Ovary (tissue), 3 donors: ENCODE results near the gene LYPD1.

Experiments
- POLR2A ChIP-seq: fragments of 450-650 bp; IDR thresholded peaks from one replicate; pipeline ENCODE4 v1.6.1; 2017; ENCODE audit warnings: antibody characterized with exemption, mild to moderate bottlenecking, moderate library complexity
- TF ChIP-seq, protein P1 (sequence below), 3 donors: fragments of 450-650 bp in 2 of 3; fragments of 200-600 bp in 1 of 3; IDR thresholded peaks; one replicate each; pipeline versions ENCODE4 v1.5.1 to v1.8.0; 2016 to 2022; ENCODE audit warnings: antibody characterized with exemption in 3 of 3, mild to moderate bottlenecking in 1 of 3
- donor health status: DM: no; HTN: no; CAD: no.

DNA sequence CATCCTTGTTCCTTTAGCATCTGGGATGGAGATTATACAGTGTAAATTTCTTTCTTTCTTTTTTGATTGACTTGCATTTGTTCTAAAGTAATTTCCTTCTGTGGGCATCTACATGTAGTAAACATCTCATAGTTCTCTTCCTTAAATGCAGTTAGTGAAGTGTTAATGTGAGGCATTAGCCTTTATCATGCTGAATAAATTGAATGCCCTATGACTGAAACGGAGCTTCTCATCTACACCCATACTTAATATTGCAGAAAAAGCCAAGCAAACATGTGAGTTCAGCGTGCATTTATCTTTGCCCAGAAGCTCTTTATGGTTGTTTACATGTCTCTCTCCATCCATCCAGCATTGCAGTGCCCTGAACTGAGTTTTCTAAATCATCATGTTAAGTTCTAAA is 58.3 kb downstream of the LYPD1 start:
- TF ChIP-seq, protein P1, sequence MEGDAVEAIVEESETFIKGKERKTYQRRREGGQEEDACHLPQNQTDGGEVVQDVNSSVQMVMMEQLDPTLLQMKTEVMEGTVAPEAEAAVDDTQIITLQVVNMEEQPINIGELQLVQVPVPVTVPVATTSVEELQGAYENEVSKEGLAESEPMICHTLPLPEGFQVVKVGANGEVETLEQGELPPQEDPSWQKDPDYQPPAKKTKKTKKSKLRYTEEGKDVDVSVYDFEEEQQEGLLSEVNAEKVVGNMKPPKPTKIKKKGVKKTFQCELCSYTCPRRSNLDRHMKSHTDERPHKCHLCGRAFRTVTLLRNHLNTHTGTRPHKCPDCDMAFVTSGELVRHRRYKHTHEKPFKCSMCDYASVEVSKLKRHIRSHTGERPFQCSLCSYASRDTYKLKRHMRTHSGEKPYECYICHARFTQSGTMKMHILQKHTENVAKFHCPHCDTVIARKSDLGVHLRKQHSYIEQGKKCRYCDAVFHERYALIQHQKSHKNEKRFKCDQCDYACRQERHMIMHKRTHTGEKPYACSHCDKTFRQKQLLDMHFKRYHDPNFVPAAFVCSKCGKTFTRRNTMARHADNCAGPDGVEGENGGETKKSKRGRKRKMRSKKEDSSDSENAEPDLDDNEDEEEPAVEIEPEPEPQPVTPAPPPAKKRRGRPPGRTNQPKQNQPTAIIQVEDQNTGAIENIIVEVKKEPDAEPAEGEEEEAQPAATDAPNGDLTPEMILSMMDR (IDR thresholded peaks at IDR 0.05), result no peak
- TF ChIP-seq POLR2A, result no peak
